Measurements from ENCODE around the gene PIR. TPM values are rescaled to one million over a fixed set of nuclear protein-coding genes. Genes with fewer than 3 reads are reported as not detected.
A peak's percentile ranks its signal among the peaks of the same experiment; 100 is the strongest.

The PIR gene
- total RNA-seq, 1 experiment from 2014 or later, result 27.5 TPM

DNA sequence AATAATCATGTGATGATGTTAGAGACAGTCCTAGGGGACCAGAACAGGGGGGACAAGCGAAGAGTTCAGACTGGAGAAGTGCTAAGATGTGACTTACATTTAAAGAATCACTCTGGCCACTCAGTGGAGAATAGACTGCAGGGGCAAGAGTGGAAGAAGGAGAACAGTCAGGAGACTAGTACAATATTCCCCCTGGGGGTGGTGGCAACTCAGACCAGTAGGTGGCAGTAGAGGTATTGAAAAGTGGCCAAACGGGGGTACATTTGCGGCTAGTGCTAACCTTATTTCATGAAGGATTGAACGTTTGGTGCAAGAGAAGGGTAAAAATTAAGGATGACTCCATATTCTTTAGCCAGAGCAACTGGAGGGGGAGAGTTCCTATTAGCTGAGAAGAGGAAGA, 4.7 kb upstream of the PIR start:
- no TSS peak for BruUV-seq (replicated peaks)
- Histone ChIP-seq H3K9me3 (ENCODE audit: control insufficient read depth in 1 of 2, insufficient read depth in 1 of 2, low read depth in 1 of 2, low read length in 2 of 2) (no peaks in the 10 kb centered on the region), H3K27ac (ENCODE audit: low read depth, low read length) (no peak overlapping the region), H3K79me2 (ENCODE audit: insufficient read depth, low read length) (no peaks in the 10 kb centered on the region), H4K20me1 (ENCODE audit: insufficient read depth) (no peaks in the 10 kb centered on the region), H3K9ac (ENCODE audit: low read length) (no peak overlapping the region), H3K27me3 (ENCODE audit: insufficient read depth, low read length) (no peaks in the 10 kb centered on the region), H3K9me2 (ENCODE audit: insufficient read depth) (no peaks in the 10 kb centered on the region), H2AFZ (ENCODE audit: low read depth, low read length, poor library complexity, severe bottlenecking) (no peak overlapping the region), H3K36me3 (ENCODE audit: control insufficient read depth in 1 of 2, insufficient read depth in 2 of 2, low read length in 2 of 2) (no peaks in the 10 kb centered on the region), H3K4me3 (replicated peaks in 1 of 2; ENCODE audit: low read depth in 1 of 2, low read length in 2 of 2) (no peak overlapping the region), H3K4me1 (ENCODE audit: control insufficient read depth in 1 of 2, insufficient read depth in 2 of 2, low read length in 2 of 2) (peaks cover 0 to 7% of the 10 kb centered on the region in 2 experiments; a peak in 1 of 4 replicates), H3K4me2 (ENCODE audit: low read length) (no peak overlapping the region)
- TF ChIP-seq SP1 (IDR thresholded peaks at IDR 0.05; ENCODE audit: low read depth) (no peak), JUND (IDR thresholded peaks at IDR 0.05) (no peak), RAD21 (IDR thresholded peaks at IDR 0.05; ENCODE audit: low read depth) (peak; percentile 64), ELF1 (IDR thresholded peaks at IDR 0.05; ENCODE audit: borderline replicate concordance, low read depth) (no peak), SRF (IDR thresholded peaks at IDR 0.05; ENCODE audit: low read depth) (no peak), POLR2AphosphoS5 (IDR thresholded peaks at IDR 0.05; ENCODE audit: low read depth, low read length) (no peak), POLR2A (IDR thresholded peaks at IDR 0.05; ENCODE audit: borderline replicate concordance, extremely low read depth, insufficient read depth, insufficient read length) (no peak), EZH2 (IDR thresholded peaks at IDR 0.05) (no peak)
- TF ChIP-seq, protein P1, sequence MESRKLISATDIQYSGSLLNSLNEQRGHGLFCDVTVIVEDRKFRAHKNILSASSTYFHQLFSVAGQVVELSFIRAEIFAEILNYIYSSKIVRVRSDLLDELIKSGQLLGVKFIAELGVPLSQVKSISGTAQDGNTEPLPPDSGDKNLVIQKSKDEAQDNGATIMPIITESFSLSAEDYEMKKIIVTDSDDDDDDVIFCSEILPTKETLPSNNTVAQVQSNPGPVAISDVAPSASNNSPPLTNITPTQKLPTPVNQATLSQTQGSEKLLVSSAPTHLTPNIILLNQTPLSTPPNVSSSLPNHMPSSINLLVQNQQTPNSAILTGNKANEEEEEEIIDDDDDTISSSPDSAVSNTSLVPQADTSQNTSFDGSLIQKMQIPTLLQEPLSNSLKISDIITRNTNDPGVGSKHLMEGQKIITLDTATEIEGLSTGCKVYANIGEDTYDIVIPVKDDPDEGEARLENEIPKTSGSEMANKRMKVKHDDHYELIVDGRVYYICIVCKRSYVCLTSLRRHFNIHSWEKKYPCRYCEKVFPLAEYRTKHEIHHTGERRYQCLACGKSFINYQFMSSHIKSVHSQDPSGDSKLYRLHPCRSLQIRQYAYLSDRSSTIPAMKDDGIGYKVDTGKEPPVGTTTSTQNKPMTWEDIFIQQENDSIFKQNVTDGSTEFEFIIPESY (IDR thresholded peaks at IDR 0.05; ENCODE audit: extremely low read depth, insufficient replicate concordance, low read length), result no peak
- TF ChIP-seq, protein P2, sequence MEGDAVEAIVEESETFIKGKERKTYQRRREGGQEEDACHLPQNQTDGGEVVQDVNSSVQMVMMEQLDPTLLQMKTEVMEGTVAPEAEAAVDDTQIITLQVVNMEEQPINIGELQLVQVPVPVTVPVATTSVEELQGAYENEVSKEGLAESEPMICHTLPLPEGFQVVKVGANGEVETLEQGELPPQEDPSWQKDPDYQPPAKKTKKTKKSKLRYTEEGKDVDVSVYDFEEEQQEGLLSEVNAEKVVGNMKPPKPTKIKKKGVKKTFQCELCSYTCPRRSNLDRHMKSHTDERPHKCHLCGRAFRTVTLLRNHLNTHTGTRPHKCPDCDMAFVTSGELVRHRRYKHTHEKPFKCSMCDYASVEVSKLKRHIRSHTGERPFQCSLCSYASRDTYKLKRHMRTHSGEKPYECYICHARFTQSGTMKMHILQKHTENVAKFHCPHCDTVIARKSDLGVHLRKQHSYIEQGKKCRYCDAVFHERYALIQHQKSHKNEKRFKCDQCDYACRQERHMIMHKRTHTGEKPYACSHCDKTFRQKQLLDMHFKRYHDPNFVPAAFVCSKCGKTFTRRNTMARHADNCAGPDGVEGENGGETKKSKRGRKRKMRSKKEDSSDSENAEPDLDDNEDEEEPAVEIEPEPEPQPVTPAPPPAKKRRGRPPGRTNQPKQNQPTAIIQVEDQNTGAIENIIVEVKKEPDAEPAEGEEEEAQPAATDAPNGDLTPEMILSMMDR (IDR thresholded peaks at IDR 0.05 in 2 of 3, conservative IDR thresholded peaks at IDR 0.05 in 1 of 3; ENCODE audit: borderline replicate concordance in 1 of 3, insufficient read depth in 1 of 3, low read depth in 2 of 3, low read length in 2 of 3), result peak; percentile 36 to 67 (median 60); a peak in 5 of 6 replicates
- intact Hi-C loops (cut with micrococcal nuclease), result loop anchor here (1.0 to 10.0 kb wide), 2 partner anchors 67 to 147 kb away; no protein-coding TSS in a partner anchor
- RAD21 ChIA-PET (ENCODE audit: low non-redundant PET in 1 of 2, low total read pairs in 2 of 2, uncharacterized antibody in 2 of 2, unreplicated experiment in 2 of 2), result no interaction called here
- ATAC-seq (peak; percentile 33; the same call in 1 of the 2 replicates), DNase-seq (ENCODE audit: low read depth, low spot score) (peak; percentile 22)
- CTCF ChIA-PET, result no interaction called here
- POLR2A ChIA-PET, result no interaction called here

Data from HCT116 (cell line).